Progenitor cell of endocrine pancreas (in vitro differentiated cells): ENCODE data around the gene PRKCSH. TPM values are rescaled to one million over a fixed set of nuclear protein-coding genes. Genes with fewer than 3 reads are reported as not detected.
"Not testable (repeated sequence)": the region's sequence is repeated elsewhere in the genome, so short reads cannot be mapped to it uniquely, and the experiment has no call there.

Experiments used
- DNase-seq: peaks from one replicate; pipeline ENCODE4 v3.0.0; 2021; ENCODE audit warnings: low spot score; ENCODE audit not compliant: unreplicated experiment
- H3K27ac Mint-ChIP-seq: 2 replicates; pipeline ENCODE4 v1.8.0; 2021; ENCODE audit warnings: mild to moderate bottlenecking, moderate library complexity, mixed read lengths
- H3K27me3 Mint-ChIP-seq: 2 replicates; pipeline ENCODE4 v1.8.0; 2021; ENCODE audit warnings: mixed read lengths
- H3K36me3 Mint-ChIP-seq: 2 replicates; pipeline ENCODE4 v1.8.0; 2022; ENCODE audit warnings: mixed read lengths; ENCODE audit not compliant: insufficient read depth
- H3K4me1 Mint-ChIP-seq: 2 replicates; pipeline ENCODE4 v1.8.0; 2021; ENCODE audit warnings: low read depth, mixed read lengths
- H3K4me3 Mint-ChIP-seq: 2 replicates; pipeline ENCODE4 v1.8.0; 2021; ENCODE audit warnings: low read depth, mild to moderate bottlenecking, moderate library complexity, mixed read lengths
- H3K9me3 Mint-ChIP-seq: 2 replicates; pipeline ENCODE4 v1.8.0; 2021; ENCODE audit warnings: low read depth, mixed read lengths
- total RNA-seq: library from RNA; stranded (reverse); gene quantifications from 2 replicates; pipeline ENCODE4 v1.2.1, GENCODE V29; 2021
- TF ChIP-seq, protein P1 (sequence below): fragments of 200-600 bp; sonication (generic); IDR thresholded peaks from one replicate; pipeline ENCODE4 v1.5.0; 2021; ENCODE audit warnings: antibody characterized with exemption, mild to moderate bottlenecking; ENCODE audit not compliant: unreplicated experiment

The PRKCSH gene
- total RNA-seq, 1 donor from 2014 or later: 437 TPM

DNA sequence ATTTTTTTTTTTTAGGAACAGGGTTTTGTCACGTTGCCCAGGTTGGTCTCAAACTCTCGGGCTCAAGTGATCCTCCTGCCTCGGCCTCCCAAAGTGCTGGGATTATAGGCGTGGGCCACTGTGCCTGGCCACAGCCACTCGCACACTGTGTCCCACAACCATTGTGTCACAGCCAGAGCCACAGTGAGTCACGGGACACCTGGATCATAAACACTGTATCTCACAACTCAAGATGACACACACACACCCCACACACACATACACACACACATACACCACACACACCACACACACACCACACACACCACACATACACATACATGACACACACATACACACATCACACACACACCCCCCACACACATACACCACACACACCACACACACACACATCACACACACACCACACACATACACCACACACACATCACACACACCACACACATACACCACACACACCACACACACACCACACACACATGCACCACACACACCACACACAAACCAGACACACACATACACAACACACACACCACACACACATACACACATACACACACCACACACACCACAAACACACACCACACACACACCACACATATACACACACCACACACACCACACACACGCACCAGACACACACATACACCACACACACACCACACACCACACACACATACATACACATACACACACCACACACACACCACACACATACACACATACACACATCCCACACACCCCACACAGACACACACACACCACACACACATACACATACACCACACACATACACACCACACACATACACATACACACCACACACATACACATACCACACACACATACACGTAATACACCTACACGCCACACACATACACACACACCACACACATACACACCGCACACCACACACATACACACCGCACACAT lies 29.2 kb downstream of the PRKCSH start:
- Mint-ChIP-seq H3K36me3 (no peaks in the 10 kb centered on the region), H3K4me3 (no peak overlapping the region), H3K27ac (no peak overlapping the region), H3K27me3 (peaks cover 2% of the 10 kb centered on the region), H3K4me1 (no peaks in the 10 kb centered on the region), H3K9me3 (no peaks in the 10 kb centered on the region)
- TF ChIP-seq, protein P1, sequence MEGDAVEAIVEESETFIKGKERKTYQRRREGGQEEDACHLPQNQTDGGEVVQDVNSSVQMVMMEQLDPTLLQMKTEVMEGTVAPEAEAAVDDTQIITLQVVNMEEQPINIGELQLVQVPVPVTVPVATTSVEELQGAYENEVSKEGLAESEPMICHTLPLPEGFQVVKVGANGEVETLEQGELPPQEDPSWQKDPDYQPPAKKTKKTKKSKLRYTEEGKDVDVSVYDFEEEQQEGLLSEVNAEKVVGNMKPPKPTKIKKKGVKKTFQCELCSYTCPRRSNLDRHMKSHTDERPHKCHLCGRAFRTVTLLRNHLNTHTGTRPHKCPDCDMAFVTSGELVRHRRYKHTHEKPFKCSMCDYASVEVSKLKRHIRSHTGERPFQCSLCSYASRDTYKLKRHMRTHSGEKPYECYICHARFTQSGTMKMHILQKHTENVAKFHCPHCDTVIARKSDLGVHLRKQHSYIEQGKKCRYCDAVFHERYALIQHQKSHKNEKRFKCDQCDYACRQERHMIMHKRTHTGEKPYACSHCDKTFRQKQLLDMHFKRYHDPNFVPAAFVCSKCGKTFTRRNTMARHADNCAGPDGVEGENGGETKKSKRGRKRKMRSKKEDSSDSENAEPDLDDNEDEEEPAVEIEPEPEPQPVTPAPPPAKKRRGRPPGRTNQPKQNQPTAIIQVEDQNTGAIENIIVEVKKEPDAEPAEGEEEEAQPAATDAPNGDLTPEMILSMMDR: no peak
- no peak for DNase-seq

DNA sequence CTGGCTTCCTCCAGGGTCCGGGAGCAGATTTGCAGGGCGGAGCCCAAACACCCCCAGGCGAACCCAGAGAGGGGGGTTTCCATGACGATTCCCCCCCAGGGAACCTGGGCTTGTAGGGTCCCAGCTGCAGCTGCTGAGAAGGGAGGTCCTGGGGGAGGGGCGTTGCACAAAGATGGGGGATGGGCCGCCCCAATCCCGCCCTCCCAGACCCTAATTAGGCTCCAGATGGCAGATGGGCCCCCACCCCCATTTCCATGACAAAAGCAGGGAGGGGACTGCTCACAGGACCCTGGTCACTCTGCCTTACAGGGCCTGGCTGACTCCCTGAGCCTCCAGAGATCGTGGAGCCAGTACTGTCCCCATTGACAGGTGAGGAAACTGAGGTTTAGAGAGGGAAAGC lies 30.2 kb downstream of the PRKCSH start:
- TF ChIP-seq, protein P1: no peak
- H3K36me3 Mint-ChIP-seq: no peaks in the 10 kb centered on the region
- DNase-seq: no peak
- no peak overlapping the region for H3K4me3 Mint-ChIP-seq
- H3K27ac Mint-ChIP-seq: no peak overlapping the region
- peaks cover 2% of the 10 kb centered on the region for H3K27me3 Mint-ChIP-seq
- H3K4me1 Mint-ChIP-seq: no peaks in the 10 kb centered on the region
- H3K9me3 Mint-ChIP-seq: no peaks in the 10 kb centered on the region

DNA sequence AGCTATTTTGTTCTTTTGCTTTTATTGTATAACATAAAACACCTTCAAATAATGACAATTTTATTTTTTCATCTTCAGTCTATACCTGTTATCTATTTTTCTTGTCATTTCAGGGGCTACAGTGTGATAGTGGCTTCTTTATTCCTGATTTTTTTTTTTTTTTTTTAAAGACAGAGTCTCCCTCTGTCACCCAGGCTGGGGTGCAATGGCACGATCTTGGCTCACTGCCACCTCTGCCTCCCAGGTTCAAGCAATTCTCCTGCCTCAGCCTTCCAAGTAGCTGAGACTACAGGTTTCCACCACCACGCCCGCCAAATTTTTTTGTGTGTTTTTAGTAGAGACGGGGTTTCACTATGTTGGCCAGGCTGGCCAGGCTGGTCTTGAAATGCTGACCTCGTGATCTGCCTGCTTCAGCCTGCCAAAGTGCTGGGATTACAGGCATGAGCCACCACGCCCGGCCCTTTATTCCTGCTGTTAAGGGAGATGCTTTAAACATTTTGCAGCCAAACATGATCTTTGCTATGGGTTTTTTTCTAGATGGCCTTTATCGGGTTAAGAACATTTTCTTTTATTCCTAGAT lies 32.9 kb downstream of the PRKCSH start:
- H3K4me3 Mint-ChIP-seq, H3K27ac Mint-ChIP-seq, H3K9me3 Mint-ChIP-seq, DNase-seq, H3K4me1 Mint-ChIP-seq, H3K36me3 Mint-ChIP-seq: not testable (repeated sequence)
- H3K27me3 Mint-ChIP-seq: peaks cover 15% of the 10 kb centered on the region

DNA sequence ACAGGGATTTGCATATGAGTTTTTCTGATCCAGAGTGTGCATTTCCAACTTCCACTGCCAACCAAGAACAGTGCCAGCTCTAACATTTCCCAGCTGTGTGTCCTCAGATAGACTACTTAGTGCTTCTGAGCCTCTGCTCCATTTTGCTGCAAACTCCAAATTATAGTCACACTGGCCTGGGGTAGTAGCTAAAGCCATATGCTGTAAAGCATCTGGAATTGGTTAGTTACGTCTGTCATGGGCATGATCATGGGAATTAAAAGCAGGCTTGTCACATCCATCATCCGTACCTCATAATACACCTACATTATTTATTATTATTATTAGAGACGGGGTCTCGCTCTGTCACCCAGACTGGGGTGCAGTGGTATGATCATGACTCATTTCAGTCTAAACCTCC lies 38.3 kb downstream of the PRKCSH start:
- Mint-ChIP-seq H3K9me3 (no peaks in the 10 kb centered on the region), H3K4me1 (no peaks in the 10 kb centered on the region), H3K27me3 (peaks cover 47% of the 10 kb centered on the region), H3K4me3 (no peak overlapping the region), H3K36me3 (no peaks in the 10 kb centered on the region), H3K27ac (no peak overlapping the region)
- TF ChIP-seq, protein P1: no peak
- DNase-seq: no peak

DNA sequence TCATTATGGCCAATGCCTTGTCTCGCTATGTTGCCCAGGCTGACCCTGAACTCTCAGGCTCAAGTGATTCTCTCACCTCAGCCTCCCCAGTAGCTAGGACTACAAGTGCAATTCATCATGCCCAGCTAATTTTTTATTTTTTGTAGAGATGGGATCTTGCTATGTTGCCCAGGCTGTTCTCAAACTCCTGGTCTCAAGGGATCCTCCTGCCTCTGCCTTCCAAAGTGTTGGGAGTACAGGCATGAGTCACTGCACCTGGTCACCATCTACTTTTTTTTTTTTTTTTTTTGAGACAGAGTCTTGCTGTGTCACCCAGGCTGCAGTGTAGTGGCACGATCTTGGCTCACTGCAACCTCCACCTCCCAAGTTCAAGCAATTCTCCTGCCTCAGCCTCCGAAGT lies 39.9 kb downstream of the PRKCSH start:
- peaks cover 53% of the 10 kb centered on the region for H3K27me3 Mint-ChIP-seq
- not testable (repeated sequence) for H3K36me3 Mint-ChIP-seq, H3K9me3 Mint-ChIP-seq, H3K27ac Mint-ChIP-seq, DNase-seq, H3K4me3 Mint-ChIP-seq, H3K4me1 Mint-ChIP-seq

DNA sequence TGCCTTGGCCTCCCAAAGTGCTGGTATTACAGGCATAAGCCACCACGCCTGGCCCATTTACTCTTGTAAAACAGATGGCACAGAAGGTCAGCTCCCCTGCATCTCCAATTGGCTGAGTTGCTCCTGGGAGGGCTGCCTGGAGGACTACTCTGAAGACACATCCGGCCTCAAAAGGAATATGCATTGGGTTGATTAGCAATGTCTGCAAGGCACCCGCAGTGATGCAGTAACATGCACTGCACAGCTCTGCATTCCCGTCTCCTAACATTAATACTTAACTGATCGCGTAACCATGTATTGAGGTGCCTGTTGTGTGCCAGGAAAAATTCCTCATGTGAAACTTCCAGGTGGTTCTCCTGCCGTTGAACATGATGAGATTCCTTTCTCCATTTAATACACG lies 40.4 kb downstream of the PRKCSH start:
- TF ChIP-seq, protein P1: no peak
- H3K27ac Mint-ChIP-seq: no peak overlapping the region
- DNase-seq: no peak
- no peaks in the 10 kb centered on the region for H3K36me3 Mint-ChIP-seq
- H3K4me1 Mint-ChIP-seq: no peaks in the 10 kb centered on the region
- H3K27me3 Mint-ChIP-seq: peaks cover 53% of the 10 kb centered on the region
- no peak overlapping the region for H3K4me3 Mint-ChIP-seq
- no peaks in the 10 kb centered on the region for H3K9me3 Mint-ChIP-seq
